K562 (cell line): ENCODE results near the gene KCNQ4. TPM values are rescaled to one million over a fixed set of nuclear protein-coding genes. Genes with fewer than 3 reads are reported as not detected.

Experiments
- FIP1L1 ChIP-seq: fragments of 200-400 bp; formaldehyde crosslinking; IDR thresholded peaks from 2 replicates; pipeline ENCODE4 v1.6.1; 2018; ENCODE audit warnings: mild to moderate bottlenecking, low read depth, low read length; ENCODE audit not compliant: poor library complexity, severe bottlenecking
- FOXK2 ChIP-seq, 2 experiments: fragments of 450-650 bp; IDR thresholded peaks in 1 of 2; conservative IDR thresholded peaks in 1 of 2; 2 replicates each; pipeline ENCODE4 v1.6.1; 2016; ENCODE audit warnings: low read depth in 2 of 2, mild to moderate bottlenecking in 1 of 2
- SMARCC2 ChIP-seq: fragments of 450-650 bp; IDR thresholded peaks from 2 replicates; pipeline ENCODE4 v1.6.1; 2017; ENCODE audit warnings: antibody characterized with exemption, moderate library complexity, mild to moderate bottlenecking, low read depth
- SREBF1 ChIP-seq: fragments of 150-350 bp; IDR thresholded peaks from 2 replicates; pipeline ENCODE4 v1.6.1; 2014; ENCODE audit warnings: antibody characterized with exemption, low read depth, low read length, borderline replicate concordance
- SRSF7 ChIP-seq: fragments of 200-400 bp; formaldehyde crosslinking; optimal IDR thresholded peaks from 2 replicates; pipeline ENCODE3; 2017; ENCODE audit warnings: mild to moderate bottlenecking, low read depth, low read length
- TAL1 ChIP-seq: fragments of 450-650 bp; IDR thresholded peaks from 2 replicates; pipeline ENCODE4 v1.6.1; 2016; ENCODE audit warnings: mild to moderate bottlenecking
- TOE1 ChIP-seq, 2 experiments: fragments of 450-650 bp in 1 of 2; sonication (generic) in 1 of 2; formaldehyde crosslinking in 1 of 2; IDR thresholded peaks; 2 replicates each; pipeline versions ENCODE4 v1.7.1 to v1.8.0; 2016 to 2022; ENCODE audit warnings: borderline replicate concordance in 2 of 2, mild to moderate bottlenecking in 2 of 2, antibody characterized with exemption in 1 of 2, inconsistent platforms in 1 of 2, low read depth in 1 of 2, missing genetic modification reagents in 1 of 2, moderate library complexity in 1 of 2
- YBX1 ChIP-seq: fragments of 450-650 bp; IDR thresholded peaks from 2 replicates; pipeline ENCODE4 v1.7.1; 2016; ENCODE audit warnings: mild to moderate bottlenecking
- ZNF121 ChIP-seq: sonication (generic); formaldehyde crosslinking; conservative IDR thresholded peaks from 2 replicates; pipeline ENCODE4 v1.8.0; 2022; ENCODE audit warnings: missing genetic modification reagents
- ZNF217 ChIP-seq: sonication (generic); formaldehyde crosslinking; IDR thresholded peaks from 2 replicates; pipeline ENCODE4 v1.8.0; 2022; ENCODE audit warnings: mild to moderate bottlenecking, missing genetic modification reagents
- ZNF408 ChIP-seq: fragments of 250-450 bp; sonication (Bioruptor Pico); IDR thresholded peaks from 2 replicates; pipeline ENCODE4 v1.4.0; 2020; ENCODE audit warnings: low read depth, mild to moderate bottlenecking, moderate library complexity
- ZNF644 ChIP-seq: fragments of 200-800 bp; sonication (Bioruptor generic); IDR thresholded peaks from 2 replicates; pipeline ENCODE4 v1.6.1; 2016; ENCODE audit warnings: low read depth, missing genetic modification characterization, missing compliant biosample characterization
- ZNF717 ChIP-seq: fragments of 250-450 bp; sonication (Bioruptor Pico); IDR thresholded peaks from 2 replicates; pipeline ENCODE4 v1.5.0; 2021
- ZNF764 ChIP-seq: fragments of 250-450 bp; sonication (Bioruptor Pico); IDR thresholded peaks from 2 replicates; pipeline ENCODE4 v1.4.0; 2020; ENCODE audit warnings: low read depth, mild to moderate bottlenecking, moderate library complexity
- polyA plus RNA-seq, 8 experiments: library from polyadenylated mRNA; depleted of rRNA in 4 of 8; stranded (reverse) in 5 of 8; unstranded in 3 of 8; fragments of >200 nt; fragmentation: Nextera tagmentation in 2 of 8; fragmentation: Illumina TruSeq in 1 of 8; extraction: Ambion mirVana in 2 of 8; extraction: Trizol in 1 of 8; gene quantifications; 2 replicates each; pipeline versions ENCODE4 v1.2.1 to v1.2.3, GENCODE V29; 2011 to 2014; ENCODE audit warnings: inconsistent platforms in 1 of 8, missing spikeins in 1 of 8
- total RNA-seq, 7 experiments: library from RNA; depleted of rRNA in 6 of 7; stranded (reverse); fragments of >200 nt in 6 of 7; fragmentation: Illumina TruSeq in 2 of 7; extraction: Trizol in 2 of 7; gene quantifications; 2 replicates each; pipeline versions ENCODE4 v1.2.1 to v1.2.3, GENCODE V29; 2011 to 2021; ENCODE audit warnings: low replicate concordance in 1 of 7
- TF ChIP-seq, protein P1 (sequence below): sonication (generic); formaldehyde crosslinking; IDR thresholded peaks from 2 replicates; pipeline ENCODE4 v1.5.0; 2020; ENCODE audit warnings: missing genetic modification reagents
- TF ChIP-seq, protein P2 (sequence below): fragments of 450-650 bp; formaldehyde crosslinking; conservative IDR thresholded peaks from 2 replicates; pipeline ENCODE4 v1.4.0; 2022; ENCODE audit warnings: mild to moderate bottlenecking, missing genetic modification characterization
- TF ChIP-seq, protein P3 (sequence below): fragments of 250-450 bp; sonication (Bioruptor Pico); IDR thresholded peaks from 2 replicates; pipeline ENCODE4 v1.8.0; 2022; ENCODE audit warnings: moderate library complexity, mild to moderate bottlenecking, inconsistent platforms
- TF ChIP-seq, protein P4 (sequence below): sonication (generic); formaldehyde crosslinking; IDR thresholded peaks from 2 replicates; pipeline ENCODE4 v1.4.0; 2020; ENCODE audit warnings: mild to moderate bottlenecking, missing genetic modification reagents
- TF ChIP-seq, protein P5 (sequence below): fragments of 250-450 bp; sonication (Bioruptor Pico); IDR thresholded peaks from 2 replicates; pipeline ENCODE4 v1.5.0; 2020; ENCODE audit warnings: mild to moderate bottlenecking

KCNQ4 gene
- total and polyA plus RNA-seq, 9 of the 15 experiments (the other 6 are each of a cell fraction or from before 2014, with no cell fraction given) = 0.07 to 4.1 (median 0.79) TPM

DNA sequence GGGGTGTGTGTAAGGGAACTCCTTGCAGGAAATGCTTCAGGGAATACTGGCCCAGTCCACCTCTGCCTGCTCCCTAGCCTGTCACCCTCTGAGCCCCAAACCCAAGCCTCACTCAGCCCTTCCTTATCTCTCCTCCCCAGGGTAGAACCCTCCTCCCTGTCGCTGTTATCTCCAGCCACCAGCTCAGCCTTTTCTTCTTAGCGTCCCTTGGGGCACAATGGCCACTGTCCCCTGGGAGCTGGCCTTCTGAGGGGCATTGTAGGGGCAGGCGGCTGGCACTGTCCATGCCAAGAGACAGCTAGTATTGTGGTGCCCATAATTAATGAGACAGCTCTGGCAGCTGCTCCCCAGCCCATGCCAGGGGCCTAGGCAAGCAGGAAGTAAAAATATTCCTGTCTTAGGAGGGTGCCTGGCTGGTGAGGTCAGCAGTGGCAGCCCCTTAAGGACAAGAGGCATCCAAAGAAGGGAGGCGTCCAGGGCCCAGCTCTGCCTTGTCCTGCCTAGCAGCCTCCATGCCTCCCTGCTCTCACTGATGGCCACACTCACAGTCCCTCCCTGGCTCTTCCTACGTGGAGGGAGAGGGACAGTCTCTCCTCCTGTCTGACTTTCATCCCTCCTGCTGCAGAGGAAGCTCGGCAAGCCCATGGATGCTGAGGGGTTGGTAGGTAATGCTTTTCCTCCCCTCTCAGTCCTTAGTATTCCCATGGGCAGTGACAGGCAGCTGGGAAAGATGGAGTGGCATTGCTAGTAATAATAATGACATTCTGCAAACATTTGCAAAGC, 37.5 kb downstream of the KCNQ4 start (continued):
- TF ChIP-seq FIP1L1 (no peak), TOE1 (IDR thresholded peaks at IDR 0.05; ENCODE audit: borderline replicate concordance) (no peak; the same call in 1 of the 2 replicates), TOE1 (CRISPR knock-in tag; IDR thresholded peaks at IDR 0.05; ENCODE audit: borderline replicate concordance, low read depth) (no peak), FOXK2 (conservative IDR thresholded peaks at IDR 0.05 in 1 of 2, IDR thresholded peaks at IDR 0.05 in 1 of 2; ENCODE audit: low read depth in 2 of 2) (peak; percentile 9 to 48; a peak in 1 of 4 replicates), ZNF408 (CRISPR knock-in tag) (no peak), ZNF764 (CRISPR knock-in tag) (no peak), SMARCC2 (peak; percentile 99), TAL1 (peak; percentile 100), ZNF217 (CRISPR knock-in tag) (no peak), YBX1 (no peak), SRSF7 (no peak), ZNF717 (CRISPR knock-in tag) (no peak), ZNF121 (CRISPR knock-in tag) (no peak), SREBF1 (0 out of 2 replicates have a peak, but pooled peaks have one; percentile 13), ZNF644 (tag) (peak; percentile 95)
- TF ChIP-seq, protein P1, sequence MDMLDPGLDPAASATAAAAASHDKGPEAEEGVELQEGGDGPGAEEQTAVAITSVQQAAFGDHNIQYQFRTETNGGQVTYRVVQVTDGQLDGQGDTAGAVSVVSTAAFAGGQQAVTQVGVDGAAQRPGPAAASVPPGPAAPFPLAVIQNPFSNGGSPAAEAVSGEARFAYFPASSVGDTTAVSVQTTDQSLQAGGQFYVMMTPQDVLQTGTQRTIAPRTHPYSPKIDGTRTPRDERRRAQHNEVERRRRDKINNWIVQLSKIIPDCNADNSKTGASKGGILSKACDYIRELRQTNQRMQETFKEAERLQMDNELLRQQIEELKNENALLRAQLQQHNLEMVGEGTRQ (CRISPR knock-in tag) = no peak
- TF ChIP-seq, protein P2, sequence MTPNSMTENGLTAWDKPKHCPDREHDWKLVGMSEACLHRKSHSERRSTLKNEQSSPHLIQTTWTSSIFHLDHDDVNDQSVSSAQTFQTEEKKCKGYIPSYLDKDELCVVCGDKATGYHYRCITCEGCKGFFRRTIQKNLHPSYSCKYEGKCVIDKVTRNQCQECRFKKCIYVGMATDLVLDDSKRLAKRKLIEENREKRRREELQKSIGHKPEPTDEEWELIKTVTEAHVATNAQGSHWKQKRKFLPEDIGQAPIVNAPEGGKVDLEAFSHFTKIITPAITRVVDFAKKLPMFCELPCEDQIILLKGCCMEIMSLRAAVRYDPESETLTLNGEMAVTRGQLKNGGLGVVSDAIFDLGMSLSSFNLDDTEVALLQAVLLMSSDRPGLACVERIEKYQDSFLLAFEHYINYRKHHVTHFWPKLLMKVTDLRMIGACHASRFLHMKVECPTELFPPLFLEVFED (CRISPR knock-in tag) = peak; percentile 93
- TF ChIP-seq, protein P3, sequence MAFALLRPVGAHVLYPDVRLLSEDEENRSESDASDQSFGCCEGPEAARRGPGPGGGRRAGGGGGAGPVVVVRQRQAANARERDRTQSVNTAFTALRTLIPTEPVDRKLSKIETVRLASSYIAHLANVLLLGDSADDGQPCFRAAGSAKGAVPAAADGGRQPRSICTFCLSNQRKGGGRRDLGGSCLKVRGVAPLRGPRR (CRISPR knock-in tag) = no peak
- TF ChIP-seq, protein P4, sequence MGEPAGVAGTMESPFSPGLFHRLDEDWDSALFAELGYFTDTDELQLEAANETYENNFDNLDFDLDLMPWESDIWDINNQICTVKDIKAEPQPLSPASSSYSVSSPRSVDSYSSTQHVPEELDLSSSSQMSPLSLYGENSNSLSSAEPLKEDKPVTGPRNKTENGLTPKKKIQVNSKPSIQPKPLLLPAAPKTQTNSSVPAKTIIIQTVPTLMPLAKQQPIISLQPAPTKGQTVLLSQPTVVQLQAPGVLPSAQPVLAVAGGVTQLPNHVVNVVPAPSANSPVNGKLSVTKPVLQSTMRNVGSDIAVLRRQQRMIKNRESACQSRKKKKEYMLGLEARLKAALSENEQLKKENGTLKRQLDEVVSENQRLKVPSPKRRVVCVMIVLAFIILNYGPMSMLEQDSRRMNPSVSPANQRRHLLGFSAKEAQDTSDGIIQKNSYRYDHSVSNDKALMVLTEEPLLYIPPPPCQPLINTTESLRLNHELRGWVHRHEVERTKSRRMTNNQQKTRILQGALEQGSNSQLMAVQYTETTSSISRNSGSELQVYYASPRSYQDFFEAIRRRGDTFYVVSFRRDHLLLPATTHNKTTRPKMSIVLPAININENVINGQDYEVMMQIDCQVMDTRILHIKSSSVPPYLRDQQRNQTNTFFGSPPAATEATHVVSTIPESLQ (CRISPR knock-in tag) = no peak
- TF ChIP-seq, protein P5, sequence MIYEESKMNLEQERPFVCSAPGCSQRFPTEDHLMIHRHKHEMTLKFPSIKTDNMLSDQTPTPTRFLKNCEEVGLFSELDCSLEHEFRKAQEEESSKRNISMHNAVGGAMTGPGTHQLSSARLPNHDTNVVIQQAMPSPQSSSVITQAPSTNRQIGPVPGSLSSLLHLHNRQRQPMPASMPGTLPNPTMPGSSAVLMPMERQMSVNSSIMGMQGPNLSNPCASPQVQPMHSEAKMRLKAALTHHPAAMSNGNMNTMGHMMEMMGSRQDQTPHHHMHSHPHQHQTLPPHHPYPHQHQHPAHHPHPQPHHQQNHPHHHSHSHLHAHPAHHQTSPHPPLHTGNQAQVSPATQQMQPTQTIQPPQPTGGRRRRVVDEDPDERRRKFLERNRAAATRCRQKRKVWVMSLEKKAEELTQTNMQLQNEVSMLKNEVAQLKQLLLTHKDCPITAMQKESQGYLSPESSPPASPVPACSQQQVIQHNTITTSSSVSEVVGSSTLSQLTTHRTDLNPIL (CRISPR knock-in tag) = no peak
